Dermis lymphatic vessel endothelial cell (primary cell): Measurements from ENCODE around the gene AGBL2. TPM values are rescaled to one million over a fixed set of nuclear protein-coding genes. Genes with fewer than 3 reads are reported as not detected.

Experiments used
- total RNA-seq: library from RNA; depleted of rRNA; stranded (reverse); fragments of >200 nt; gene quantifications from 2 replicates; pipeline ENCODE4 v1.2.1, GENCODE V29; 2014

Gene AGBL2, protein sequence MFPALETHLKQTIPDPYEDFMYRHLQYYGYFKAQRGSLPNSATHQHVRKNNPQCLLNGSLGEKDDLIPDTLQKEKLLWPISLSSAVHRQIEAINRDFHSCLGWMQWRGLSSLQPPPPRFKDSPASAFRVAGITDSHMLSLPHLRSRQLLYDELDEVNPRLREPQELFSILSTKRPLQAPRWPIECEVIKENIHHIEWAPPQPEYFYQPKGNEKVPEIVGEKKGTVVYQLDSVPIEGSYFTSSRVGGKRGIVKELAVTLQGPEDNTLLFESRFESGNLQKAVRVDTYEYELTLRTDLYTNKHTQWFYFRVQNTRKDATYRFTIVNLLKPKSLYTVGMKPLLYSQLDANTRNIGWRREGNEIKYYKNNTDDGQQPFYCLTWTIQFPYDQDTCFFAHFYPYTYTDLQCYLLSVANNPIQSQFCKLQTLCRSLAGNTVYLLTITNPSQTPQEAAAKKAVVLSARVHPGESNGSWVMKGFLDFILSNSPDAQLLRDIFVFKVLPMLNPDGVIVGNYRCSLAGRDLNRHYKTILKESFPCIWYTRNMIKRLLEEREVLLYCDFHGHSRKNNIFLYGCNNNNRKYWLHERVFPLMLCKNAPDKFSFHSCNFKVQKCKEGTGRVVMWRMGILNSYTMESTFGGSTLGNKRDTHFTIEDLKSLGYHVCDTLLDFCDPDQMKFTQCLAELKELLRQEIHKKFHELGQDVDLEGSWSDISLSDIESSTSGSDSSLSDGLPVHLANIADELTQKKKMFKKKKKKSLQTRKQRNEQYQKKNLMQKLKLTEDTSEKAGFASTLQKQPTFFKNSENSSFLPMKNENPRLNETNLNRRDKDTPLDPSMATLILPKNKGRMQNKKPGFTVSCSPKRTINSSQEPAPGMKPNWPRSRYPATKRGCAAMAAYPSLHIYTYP
- 0.09 and 0.11 TPM in 2 replicates for total RNA-seq

DNA sequence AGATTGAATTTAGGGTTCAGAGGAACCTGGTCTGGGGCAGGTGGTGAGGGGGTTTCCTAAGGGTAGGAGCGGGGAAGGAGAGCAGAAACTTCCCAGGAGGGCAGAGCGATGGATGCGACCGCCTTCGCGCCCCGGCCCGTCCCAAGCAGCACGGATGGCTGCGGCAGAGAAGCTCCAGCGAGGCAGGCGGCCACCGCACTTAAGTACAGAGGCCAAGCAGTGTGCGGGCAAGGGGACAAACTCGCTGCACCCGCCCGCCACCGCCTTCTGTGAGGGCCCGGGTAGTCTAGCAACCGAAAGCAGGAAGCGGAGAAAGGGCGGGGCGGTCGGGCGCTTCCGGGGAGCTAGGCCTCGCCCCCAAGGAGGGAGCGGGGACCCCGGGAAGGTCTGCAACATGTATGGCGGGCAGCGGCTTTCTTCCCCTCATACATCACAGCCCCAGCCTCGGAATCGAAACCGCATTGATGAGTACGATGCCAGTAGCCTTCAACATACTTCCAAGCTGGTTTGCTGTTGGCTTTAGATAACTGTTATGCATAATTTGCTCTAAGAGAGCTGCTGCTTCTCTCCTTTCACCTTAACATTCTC lies at the start of gene AGBL2:
Gene AGBL2, minus strand, starts transcription at position 288 of the 588 bp plus-strand sequence. CDS start 719 bp downstream, outside the sequence.

GRCh38 chr11:47642099-47642855 lies 72.9 kb downstream of the AGBL2 start, which contains the start of gene MTCH2:
MTCH2 (minus strand) TSS chr11:47642559; CDS start chr11:47642465, 94 bp downstream.

Other genes with a start within 250 kb of the AGBL2 start
- 77.3 and 97.3 TPM in 2 replicates for gene CELF1, start 162.2 kb downstream of the AGBL2 start, total RNA-seq
- 61.6 and 77.4 TPM in 2 replicates for gene PTPMT1, start 149.8 kb downstream of the AGBL2 start, total RNA-seq
- gene KBTBD4, start 136.4 kb downstream of the AGBL2 start, total RNA-seq = 34.2 and 37.9 TPM in 2 replicates
- 72.7 and 90.9 TPM in 2 replicates for gene NDUFS3, start 136.3 kb downstream of the AGBL2 start, total RNA-seq
- not detected in 2 replicates for gene FAM180B, start 128.7 kb downstream of the AGBL2 start, total RNA-seq
- 0.17 and 0.76 TPM in 2 replicates for gene C1QTNF4, start 121.0 kb downstream of the AGBL2 start, total RNA-seq
- 66.1 and 90.2 TPM in 2 replicates for gene MTCH2, start 72.8 kb downstream of the AGBL2 start, total RNA-seq
- 45.4 and 46.4 TPM in 2 replicates for gene FNBP4, start 52.0 kb upstream of the AGBL2 start, total RNA-seq
- 14.7 and 26.6 TPM in 2 replicates for gene NUP160, start 133.0 kb upstream of the AGBL2 start, total RNA-seq